ENCODE measurements around the gene SNX8. TPM values are rescaled to one million over a fixed set of nuclear protein-coding genes. Genes with fewer than 3 reads are reported as not detected.

SNX8 gene
- total RNA-seq, 1 donor from 2014 or later = 40.7 TPM

GRCh38 chr7:2220954-2221353 is 93.3 kb downstream of the SNX8 start:
- H3K9me3 Mint-ChIP-seq (ENCODE audit: unreplicated experiment) = no peaks in the 10 kb centered on the region
- H3K36me3 Mint-ChIP-seq (ENCODE audit: low read depth, unreplicated experiment) = peaks cover 42% of the 10 kb centered on the region
- no peaks in the 10 kb centered on the region for H3K4me1 Mint-ChIP-seq (ENCODE audit: unreplicated experiment)
- DNase-seq (ENCODE audit: low spot score) = no peak
- no peak for TF ChIP-seq CTCF (IDR thresholded peaks at IDR 0.05; ENCODE audit: unreplicated experiment)
- peaks cover 4% of the 10 kb centered on the region for H3K27me3 Mint-ChIP-seq (ENCODE audit: unreplicated experiment)
- no peak overlapping the region for H3K4me3 Mint-ChIP-seq (ENCODE audit: unreplicated experiment)
- H3K27ac Mint-ChIP-seq (ENCODE audit: unreplicated experiment) = no peak overlapping the region

- Mint-ChIP-seq H3K9me3 (ENCODE audit: unreplicated experiment) (no peaks in the 10 kb centered on the region), H3K27me3 (ENCODE audit: unreplicated experiment) (peaks cover 4% of the 10 kb centered on the region), H3K4me3 (ENCODE audit: unreplicated experiment) (no peak overlapping the region), H3K4me1 (ENCODE audit: unreplicated experiment) (no peaks in the 10 kb centered on the region), H3K36me3 (ENCODE audit: low read depth, unreplicated experiment) (peaks cover 42% of the 10 kb centered on the region), H3K27ac (ENCODE audit: unreplicated experiment) (no peak overlapping the region)
- DNase-seq (ENCODE audit: low spot score) = no peak
- no peak for TF ChIP-seq CTCF (IDR thresholded peaks at IDR 0.05; ENCODE audit: unreplicated experiment)
These were observed 93.7 kb downstream of the SNX8 start for GRCh38 chr7:2220506-2220905.

GRCh38 chr7:2220030-2220429 is 94.2 kb downstream of the SNX8 start:
- H3K36me3 Mint-ChIP-seq (ENCODE audit: low read depth, unreplicated experiment) = peaks cover 43% of the 10 kb centered on the region
- H3K27ac Mint-ChIP-seq (ENCODE audit: unreplicated experiment) = no peak overlapping the region
- DNase-seq (ENCODE audit: low spot score) = no peak
- H3K9me3 Mint-ChIP-seq (ENCODE audit: unreplicated experiment) = no peaks in the 10 kb centered on the region
- H3K27me3 Mint-ChIP-seq (ENCODE audit: unreplicated experiment) = peaks cover 4% of the 10 kb centered on the region
- no peak overlapping the region for H3K4me3 Mint-ChIP-seq (ENCODE audit: unreplicated experiment)
- no peaks in the 10 kb centered on the region for H3K4me1 Mint-ChIP-seq (ENCODE audit: unreplicated experiment)
- TF ChIP-seq CTCF (IDR thresholded peaks at IDR 0.05; ENCODE audit: unreplicated experiment) = no peak

- peaks cover 41% of the 10 kb centered on the region for H3K36me3 Mint-ChIP-seq (ENCODE audit: low read depth, unreplicated experiment)
- H3K9me3 Mint-ChIP-seq (ENCODE audit: unreplicated experiment) = no peaks in the 10 kb centered on the region
- no peak for DNase-seq (ENCODE audit: low spot score)
- no peaks in the 10 kb centered on the region for H3K4me1 Mint-ChIP-seq (ENCODE audit: unreplicated experiment)
- H3K27ac Mint-ChIP-seq (ENCODE audit: unreplicated experiment) = no peak overlapping the region
- no peak for TF ChIP-seq CTCF (IDR thresholded peaks at IDR 0.05; ENCODE audit: unreplicated experiment)
- H3K4me3 Mint-ChIP-seq (ENCODE audit: unreplicated experiment) = no peak overlapping the region
- H3K27me3 Mint-ChIP-seq (ENCODE audit: unreplicated experiment) = peaks cover 4% of the 10 kb centered on the region
These were observed 94.6 kb downstream of the SNX8 start for GRCh38 chr7:2219606-2220005.

- Mint-ChIP-seq H3K4me1 (ENCODE audit: unreplicated experiment) (no peaks in the 10 kb centered on the region), H3K36me3 (ENCODE audit: low read depth, unreplicated experiment) (peaks cover 38% of the 10 kb centered on the region), H3K27me3 (ENCODE audit: unreplicated experiment) (peaks cover 4% of the 10 kb centered on the region), H3K9me3 (ENCODE audit: unreplicated experiment) (no peaks in the 10 kb centered on the region), H3K27ac (ENCODE audit: unreplicated experiment) (no peak overlapping the region), H3K4me3 (ENCODE audit: unreplicated experiment) (no peak overlapping the region)
- no peak for DNase-seq (ENCODE audit: low spot score)
- TF ChIP-seq CTCF (IDR thresholded peaks at IDR 0.05; ENCODE audit: unreplicated experiment) = no peak
These were observed 95.1 kb downstream of the SNX8 start for GRCh38 chr7:2219136-2219535.
